Activated T-helper 2 cell treated with anti-CD3 and anti-CD28 coated beads, Interferon-gamma antibody, Interleukin-2, Interleukin-4, amounts not matched to agents 10 μg/mL and 5 μg/mL and 100 μg/mL, durations not matched to agents 14 hours and 24 hours and 36 hours (primary cell): ENCODE results near the gene FOXO3. TPM values are rescaled to one million over a fixed set of nuclear protein-coding genes. Genes with fewer than 3 reads are reported as not detected.
A peak's percentile ranks its signal among the peaks of the same experiment; 100 is the strongest.
"Not testable (repeated sequence)": the region's sequence is repeated elsewhere in the genome, so short reads cannot be mapped to it uniquely, and the experiment has no call there.

Experiments used
- DNase-seq: peaks from one replicate; pipeline ENCODE4 v3.0.0; 2021; ENCODE audit warnings: low spot score
- H3K27ac Mint-ChIP-seq: one replicate; pipeline ENCODE4 v1.8.0; 2021; ENCODE audit warnings: mixed read lengths
- H3K27me3 Mint-ChIP-seq: one replicate; pipeline ENCODE4 v1.8.0; 2021; ENCODE audit warnings: low read depth, mixed read lengths
- H3K36me3 Mint-ChIP-seq: one replicate; pipeline ENCODE4 v1.8.0; 2021; ENCODE audit warnings: low read depth, mixed read lengths
- H3K4me1 Mint-ChIP-seq: one replicate; pipeline ENCODE4 v1.8.0; 2021; ENCODE audit warnings: low read depth, mixed read lengths
- H3K4me3 Mint-ChIP-seq: one replicate; pipeline ENCODE4 v1.8.0; 2021; ENCODE audit warnings: low read depth, mild to moderate bottlenecking, moderate library complexity, mixed read lengths
- H3K9me3 Mint-ChIP-seq: one replicate; pipeline ENCODE4 v1.8.0; 2021; ENCODE audit warnings: mixed read lengths
- intact Hi-C: fragments of 100-400 bp; cut with micrococcal nuclease; formaldehyde crosslinking; loops from one replicate; pipeline ENCODE4 v1.15.1; 2023
- total RNA-seq: library from RNA; stranded (reverse); gene quantifications from 2 replicates; pipeline ENCODE4 v1.2.3, GENCODE V29; 2022

FOXO3 gene
- total RNA-seq, 1 donor from 2014 or later = 4.7 TPM

- H3K36me3 Mint-ChIP-seq = peaks cover 15% of the 10 kb centered on the region
- intact Hi-C loops = loop anchor here (2.0 to 5.0 kb wide), 7 partner anchors 178 to 1132 kb away; partner anchors contain the start of genes AK9, ARMC2, CD164 and FIG4
- peak overlapping the region; percentile 87 for H3K4me3 Mint-ChIP-seq
- peaks cover 21% of the 10 kb centered on the region for H3K4me1 Mint-ChIP-seq
- peaks cover 40% of the 10 kb centered on the region for H3K27me3 Mint-ChIP-seq
- DNase-seq = peak; percentile 80
- H3K9me3 Mint-ChIP-seq = no peaks in the 10 kb centered on the region
- H3K27ac Mint-ChIP-seq = peak overlapping the region; percentile 93
Measured at GRCh38 chr6:108559097-108559883, 1.4 kb upstream of the FOXO3 start.

- H3K4me3 Mint-ChIP-seq = peak overlapping the region; percentile 79
- no peaks in the 10 kb centered on the region for H3K9me3 Mint-ChIP-seq
- no peak for DNase-seq
- peak overlapping the region; percentile 38 for H3K27ac Mint-ChIP-seq
- intact Hi-C loops = loop anchor here (2.0 to 5.0 kb wide), 7 partner anchors 177 to 1131 kb away; partner anchors contain the start of genes AK9, ARMC2, CD164 and FIG4
- peaks cover 15% of the 10 kb centered on the region for H3K36me3 Mint-ChIP-seq
- peaks cover 28% of the 10 kb centered on the region for H3K4me1 Mint-ChIP-seq
- peaks cover 35% of the 10 kb centered on the region for H3K27me3 Mint-ChIP-seq
Measured at GRCh38 chr6:108559884-108560462, 744 bp upstream of the FOXO3 start.

- H3K27me3 Mint-ChIP-seq = peaks cover 32% of the 10 kb centered on the region
- DNase-seq, intact Hi-C loops, H3K4me3 Mint-ChIP-seq, H3K9me3 Mint-ChIP-seq, H3K27ac Mint-ChIP-seq: not testable (repeated sequence)
- H3K36me3 Mint-ChIP-seq = peaks cover 19% of the 10 kb centered on the region
- H3K4me1 Mint-ChIP-seq = peaks cover 41% of the 10 kb centered on the region
Measured at GRCh38 chr6:108561309-108561647, 561 bp downstream of the FOXO3 start.

- DNase-seq = no peak
- Mint-ChIP-seq H3K9me3 (no peaks in the 10 kb centered on the region), H3K27me3 (peaks cover 29% of the 10 kb centered on the region), H3K27ac (no peak overlapping the region), H3K4me3 (peak overlapping the region; percentile 60), H3K36me3 (peaks cover 24% of the 10 kb centered on the region), H3K4me1 (peaks cover 43% of the 10 kb centered on the region)
- intact Hi-C loops = no loop called here
Measured at GRCh38 chr6:108561742-108562502, 1.2 kb downstream of the FOXO3 start.

GRCh38 chr6:108562503-108562993 is 1.8 kb downstream of the FOXO3 start:
- intact Hi-C loops = no loop called here
- H3K27ac Mint-ChIP-seq = no peak overlapping the region
- H3K27me3 Mint-ChIP-seq = peaks cover 23% of the 10 kb centered on the region
- DNase-seq = no peak
- H3K9me3 Mint-ChIP-seq = no peaks in the 10 kb centered on the region
- peak overlapping the region; percentile 60 for H3K4me3 Mint-ChIP-seq
- peaks cover 28% of the 10 kb centered on the region for H3K36me3 Mint-ChIP-seq
- H3K4me1 Mint-ChIP-seq = peaks cover 38% of the 10 kb centered on the region

GRCh38 chr6:108563292-108563691 is 2.6 kb downstream of the FOXO3 start:
- Mint-ChIP-seq H3K4me1 (peaks cover 40% of the 10 kb centered on the region), H3K27ac (no peak overlapping the region), H3K27me3 (peaks cover 25% of the 10 kb centered on the region), H3K4me3 (no peak overlapping the region), H3K9me3 (no peaks in the 10 kb centered on the region), H3K36me3 (peaks cover 32% of the 10 kb centered on the region)
- intact Hi-C loops = no loop called here
- DNase-seq = no peak

GRCh38 chr6:108564178-108564577 is 3.5 kb downstream of the FOXO3 start:
- Mint-ChIP-seq H3K4me1 (peaks cover 41% of the 10 kb centered on the region), H3K9me3 (no peaks in the 10 kb centered on the region), H3K36me3 (peaks cover 41% of the 10 kb centered on the region), H3K27ac (peak overlapping the region; percentile 18), H3K27me3 (peaks cover 27% of the 10 kb centered on the region), H3K4me3 (peak overlapping the region; percentile 18)
- DNase-seq = no peak
- intact Hi-C loops = loop anchor here (2.0 kb wide), 2 partner anchors 67 to 445 kb away; no protein-coding TSS in a partner anchor

- Mint-ChIP-seq H3K4me1 (peaks cover 43% of the 10 kb centered on the region), H3K9me3 (no peaks in the 10 kb centered on the region), H3K36me3 (peaks cover 46% of the 10 kb centered on the region), H3K4me3 (peak overlapping the region; percentile 52), H3K27me3 (peaks cover 29% of the 10 kb centered on the region), H3K27ac (peak overlapping the region; percentile 60)
- DNase-seq = no peak
- intact Hi-C loops = loop anchor here (2.0 kb wide), 2 partner anchors 66 to 444 kb away; no protein-coding TSS in a partner anchor
Measured at GRCh38 chr6:108565091-108565766, 4.5 kb downstream of the FOXO3 start.

GRCh38 chr6:108565893-108566292 is 5.2 kb downstream of the FOXO3 start:
- no peak for DNase-seq
- peaks cover 43% of the 10 kb centered on the region for H3K4me1 Mint-ChIP-seq
- H3K27ac Mint-ChIP-seq = no peak overlapping the region
- H3K9me3 Mint-ChIP-seq = no peaks in the 10 kb centered on the region
- no peak overlapping the region for H3K4me3 Mint-ChIP-seq
- peaks cover 52% of the 10 kb centered on the region for H3K36me3 Mint-ChIP-seq
- intact Hi-C loops = loop anchor here (2.0 kb wide), 2 partner anchors 65 to 443 kb away; no protein-coding TSS in a partner anchor
- peaks cover 30% of the 10 kb centered on the region for H3K27me3 Mint-ChIP-seq

GRCh38 chr6:108566406-108566805 is 5.7 kb downstream of the FOXO3 start:
- Mint-ChIP-seq H3K27me3 (peaks cover 32% of the 10 kb centered on the region), H3K36me3 (peaks cover 57% of the 10 kb centered on the region), H3K27ac (no peak overlapping the region), H3K4me3 (no peak overlapping the region), H3K9me3 (no peaks in the 10 kb centered on the region), H3K4me1 (peaks cover 43% of the 10 kb centered on the region)
- DNase-seq = no peak
- intact Hi-C loops = no loop called here

GRCh38 chr6:108568101-108568500 is 7.4 kb downstream of the FOXO3 start:
- Mint-ChIP-seq H3K27ac (no peak overlapping the region), H3K27me3 (peaks cover 19% of the 10 kb centered on the region), H3K4me3 (no peak overlapping the region), H3K9me3 (no peaks in the 10 kb centered on the region), H3K36me3 (peaks cover 51% of the 10 kb centered on the region), H3K4me1 (peaks cover 36% of the 10 kb centered on the region)
- DNase-seq = no peak
- intact Hi-C loops = no loop called here
